Thymus (tissue), 11 donors: ENCODE results near the gene STPG4. TPM values are rescaled to one million over a fixed set of nuclear protein-coding genes. Genes with fewer than 3 reads are reported as not detected.
"Not testable (repeated sequence)": the region's sequence is repeated elsewhere in the genome, so short reads cannot be mapped to it uniquely, and the experiment has no call there.

ENCODE experiments used
- DNase-seq, 9 donors: peaks; one replicate each; pipeline ENCODE4 v3.0.0-alpha.2; 2013; ENCODE audit warnings: low spot score in 9 of 9, low read depth in 6 of 9, missing footprints in 1 of 9
- H3K27ac ChIP-seq, 2 donors: one replicate each; pipeline ENCODE4 v1.5.1; 2013; ENCODE audit warnings: control low read depth in 1 of 2, low read depth in 1 of 2, low read length in 1 of 2, mild to moderate bottlenecking in 1 of 2, moderate library complexity in 1 of 2
- H3K27me3 ChIP-seq, 2 donors: one replicate each; pipeline ENCODE4 v1.5.1; 2013; ENCODE audit warnings: low read length in 1 of 2; ENCODE audit not compliant: control insufficient read depth in 2 of 2, insufficient read depth in 1 of 2
- H3K36me3 ChIP-seq, 2 donors: one replicate each; pipeline ENCODE4 v1.5.1; 2013; ENCODE audit warnings: low read length in 1 of 2, mild to moderate bottlenecking in 1 of 2, moderate library complexity in 1 of 2; ENCODE audit not compliant: control insufficient read depth in 2 of 2, insufficient read depth in 2 of 2
- H3K4me1 ChIP-seq, 2 donors: one replicate each; pipeline ENCODE4 v1.5.1; 2013; ENCODE audit warnings: low read length in 2 of 2; ENCODE audit not compliant: control insufficient read depth in 2 of 2, insufficient read depth in 2 of 2
- H3K4me3 ChIP-seq, 2 donors: one replicate each; pipeline ENCODE4 v1.5.1; 2013; ENCODE audit warnings: low read length in 2 of 2, control low read depth in 1 of 2, mild to moderate bottlenecking in 1 of 2
- H3K9me3 ChIP-seq, 2 donors: one replicate each; pipeline ENCODE4 v1.5.1; 2013; ENCODE audit warnings: low read length in 1 of 2, mild to moderate bottlenecking in 1 of 2; ENCODE audit not compliant: control insufficient read depth in 2 of 2, insufficient read depth in 1 of 2
- WGBS: extraction: QIAGEN DNeasy Blood & Tissue Kit; methylation state at CpG from one replicate; pipeline ENCODE4 v1.1.7; 2013; 5-methylcytosine and 5-hydroxymethylcytosine counted together
- polyA plus RNA-seq: library from polyadenylated mRNA; stranded (reverse); fragments of 200-250 nt; gene quantifications from one replicate; pipeline ENCODE4 v1.2.3, GENCODE V29; 2013
- total RNA-seq: library from RNA; stranded (reverse); fragments of 120-200 nt; gene quantifications from one replicate; pipeline ENCODE4 v1.2.4, GENCODE V29; 2013
- donor health status: healthy.

The STPG4 gene
- total and polyA plus RNA-seq, 2 donors = 0.05 to 0.14 TPM

DNA sequence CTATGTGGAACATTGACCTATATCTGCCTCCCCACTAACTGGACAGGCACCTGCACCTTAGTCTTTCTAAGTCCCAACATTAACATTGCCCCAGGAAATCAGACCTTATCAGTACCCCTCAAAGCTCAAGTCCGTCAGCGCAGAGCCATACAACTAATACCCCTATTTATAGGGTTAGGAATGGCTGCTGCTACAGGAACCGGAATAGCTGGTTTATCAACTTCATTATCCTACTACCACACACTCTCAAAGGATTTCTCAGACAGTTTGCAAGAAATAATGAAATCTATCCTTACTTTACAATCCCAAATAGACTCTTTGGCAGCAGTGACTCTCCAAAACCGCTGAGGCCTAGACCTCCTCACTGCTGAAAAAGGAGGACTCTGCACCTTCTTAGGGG is 48.9 kb downstream of the STPG4 start:
- H3K27me3 ChIP-seq, H3K36me3 ChIP-seq, H3K9me3 ChIP-seq, DNase-seq, H3K4me1 ChIP-seq, H3K27ac ChIP-seq, H3K4me3 ChIP-seq: not testable (repeated sequence)
- 95% methylated on average over 4 of the region's 4 CpGs for WGBS

DNA sequence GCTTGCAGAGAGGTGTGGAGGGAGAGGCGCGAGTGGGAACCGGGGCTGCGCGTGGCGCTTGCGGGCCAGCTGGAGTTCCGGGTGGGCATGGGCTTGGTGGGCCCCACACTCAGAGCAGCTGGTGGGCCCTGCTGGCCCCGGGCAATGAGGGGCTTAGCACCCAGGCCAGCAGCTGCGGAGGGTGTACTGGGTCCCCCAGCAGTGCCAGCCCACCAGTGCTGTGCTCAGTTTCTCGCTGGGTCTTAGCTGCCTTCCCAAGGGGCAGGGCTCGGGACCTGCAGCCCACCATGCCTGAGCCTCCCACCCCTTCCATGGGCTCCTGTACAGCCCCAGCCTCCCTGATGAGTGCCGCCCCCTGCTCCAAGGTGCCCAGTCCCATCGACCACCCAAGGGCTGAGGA is 55.4 kb downstream of the STPG4 start:
- over 99% methylated on average over 14 of the region's 14 CpGs for WGBS
- not testable (repeated sequence) for H3K4me1 ChIP-seq, H3K27ac ChIP-seq, H3K27me3 ChIP-seq, DNase-seq, H3K9me3 ChIP-seq, H3K4me3 ChIP-seq, H3K36me3 ChIP-seq

DNA sequence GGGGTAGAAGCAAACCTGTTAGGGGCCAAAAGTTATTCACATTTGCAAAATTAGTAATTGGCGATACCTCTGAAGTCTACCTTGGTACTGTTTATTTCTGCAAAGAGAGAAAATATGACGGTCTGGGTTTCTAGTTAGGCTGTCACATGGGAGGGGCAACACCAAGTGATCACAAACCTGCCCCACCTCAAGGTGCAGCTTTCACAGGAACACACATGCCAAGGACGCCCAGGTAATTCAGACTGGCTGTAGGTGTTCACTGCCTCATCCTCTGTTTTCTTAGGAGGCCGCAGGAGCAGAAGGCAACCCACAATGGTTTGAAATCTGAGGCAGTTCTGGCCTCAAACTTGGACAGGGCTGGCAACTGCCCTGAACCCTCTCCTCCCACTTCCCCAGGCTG is 56.2 kb downstream of the STPG4 start:
- Histone ChIP-seq H3K4me1 (no peaks in the 10 kb centered on the region), H3K4me3 (no peak overlapping the region), H3K36me3 (no peaks in the 10 kb centered on the region), H3K9me3 (no peaks in the 10 kb centered on the region), H3K27me3 (no peaks in the 10 kb centered on the region), H3K27ac (no peak overlapping the region)
- DNase-seq = no peak
- 96% methylated on average over 4 of the region's 4 CpGs for WGBS

DNA sequence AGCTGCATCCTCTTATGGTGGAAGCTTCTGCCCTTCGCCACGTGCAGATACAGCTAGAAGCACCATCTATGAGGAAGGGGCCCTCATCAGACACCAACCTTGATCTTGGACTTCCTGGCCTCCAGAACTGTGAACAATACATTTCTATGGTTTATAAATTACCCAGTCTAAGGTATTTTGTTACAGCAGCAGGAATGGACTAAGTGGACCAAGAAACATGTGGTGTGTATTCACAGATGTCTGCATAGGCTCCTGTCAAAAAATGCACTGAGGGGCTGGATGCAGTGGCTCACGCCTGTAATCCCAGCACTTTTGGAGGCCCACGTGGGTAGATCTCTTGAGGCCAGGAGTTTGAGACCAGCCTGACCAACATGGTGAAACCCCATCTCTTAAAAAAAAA is 57.5 kb downstream of the STPG4 start:
- no peaks in the 10 kb centered on the region for H3K4me1 ChIP-seq
- no peak overlapping the region for H3K4me3 ChIP-seq
- no peak for DNase-seq
- H3K27ac ChIP-seq = no peak overlapping the region
- no peaks in the 10 kb centered on the region for H3K27me3 ChIP-seq
- H3K36me3 ChIP-seq = no peaks in the 10 kb centered on the region
- no peaks in the 10 kb centered on the region for H3K9me3 ChIP-seq
- WGBS = 83% methylated on average over 4 of the region's 4 CpGs

- no peak for DNase-seq
- H3K4me3 ChIP-seq = no peak overlapping the region
- no peak overlapping the region for H3K27ac ChIP-seq
- no peaks in the 10 kb centered on the region for H3K27me3 ChIP-seq
- H3K4me1 ChIP-seq = no peaks in the 10 kb centered on the region
- no peaks in the 10 kb centered on the region for H3K9me3 ChIP-seq
- H3K36me3 ChIP-seq = no peaks in the 10 kb centered on the region
- WGBS = 97% methylated on average over 4 of the region's 4 CpGs
Measured at GRCh38 chr2:47096451-47096850, 58.7 kb downstream of the STPG4 start.

GRCh38 chr2:47095349-47096020 is 59.6 kb downstream of the STPG4 start:
- WGBS = 97% methylated on average over 5 of the region's 5 CpGs
- no peaks in the 10 kb centered on the region for H3K27me3 ChIP-seq
- DNase-seq = no peak
- no peak overlapping the region for H3K4me3 ChIP-seq
- H3K36me3 ChIP-seq = no peaks in the 10 kb centered on the region
- no peaks in the 10 kb centered on the region for H3K4me1 ChIP-seq
- H3K27ac ChIP-seq = no peak overlapping the region
- H3K9me3 ChIP-seq = no peaks in the 10 kb centered on the region

GRCh38 chr2:47094511-47095142 is 60.5 kb downstream of the STPG4 start:
- Histone ChIP-seq H3K4me1 (no peaks in the 10 kb centered on the region), H3K9me3 (no peaks in the 10 kb centered on the region), H3K27me3 (no peaks in the 10 kb centered on the region), H3K4me3 (no peak overlapping the region), H3K36me3 (no peaks in the 10 kb centered on the region), H3K27ac (no peak overlapping the region)
- DNase-seq = no peak
- WGBS = 98% methylated on average over 7 of the region's 7 CpGs

- Histone ChIP-seq H3K9me3 (no peaks in the 10 kb centered on the region), H3K27ac (no peak overlapping the region), H3K27me3 (no peaks in the 10 kb centered on the region), H3K4me1 (peaks cover 0 to 5% of the 10 kb centered on the region in 2 donors), H3K4me3 (no peak overlapping the region), H3K36me3 (no peaks in the 10 kb centered on the region)
- WGBS = 97% methylated on average over 8 of the region's 8 CpGs
- no peak for DNase-seq
Measured at GRCh38 chr2:47093626-47094025, 61.5 kb downstream of the STPG4 start.

DNA sequence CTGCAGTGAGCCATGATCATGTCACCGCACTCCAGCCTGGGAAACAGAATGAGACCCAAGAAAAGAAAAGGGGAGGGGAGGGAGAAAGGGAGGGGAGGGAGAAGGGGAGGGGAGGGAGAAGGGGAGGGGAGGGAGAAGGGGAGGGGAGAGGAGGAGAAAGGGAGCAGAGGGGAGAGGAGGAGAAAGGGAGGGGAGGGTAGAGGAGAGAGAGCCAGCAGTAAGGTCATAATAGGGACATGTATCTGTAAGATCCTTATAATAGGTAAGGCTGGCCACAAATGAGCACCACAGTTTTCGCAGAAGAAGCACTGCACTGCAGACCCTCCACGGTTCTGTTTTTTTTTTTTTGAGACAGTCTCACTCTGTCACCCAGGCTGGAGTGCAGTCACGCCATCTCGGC is 62.6 kb downstream of the STPG4 start:
- no peak overlapping the region for H3K27ac ChIP-seq
- no peak overlapping the region for H3K4me3 ChIP-seq
- no peaks in the 10 kb centered on the region for H3K27me3 ChIP-seq
- no peaks in the 10 kb centered on the region for H3K9me3 ChIP-seq
- 96% methylated on average over 5 of the region's 5 CpGs for WGBS
- no peak for DNase-seq
- peaks cover 0 to 5% of the 10 kb centered on the region in 2 donors for H3K4me1 ChIP-seq
- no peaks in the 10 kb centered on the region for H3K36me3 ChIP-seq
